ENCODE measurements around the gene SYNGR4. TPM values are rescaled to one million over a fixed set of nuclear protein-coding genes. Genes with fewer than 3 reads are reported as not detected.

Gene SYNGR4
- polyA plus RNA-seq, 10 donors, result 0.33 to 0.34 TPM; not detected in 8

Other genes with a start within 250 kb of the SYNGR4 start
- 10 to 100 TPM; 19.7 to 38.1 (median 24.5) TPM for gene LIG1, start 194.0 kb upstream of the SYNGR4 start, polyA plus RNA-seq (ENCODE audit: insufficient read length in 10 of 10)
- gene ZSWIM9, start 193.7 kb upstream of the SYNGR4 start, polyA plus RNA-seq (ENCODE audit: insufficient read length in 10 of 10), result 1 to 10 TPM; 3.8 to 8.1 (median 5.2) TPM
- 10 to 100 TPM; 29.1 to 62.3 (median 39.7) TPM for gene CARD8, start 108.5 kb upstream of the SYNGR4 start, polyA plus RNA-seq (ENCODE audit: insufficient read length in 10 of 10)
- gene ZNF114, start 94.3 kb upstream of the SYNGR4 start, polyA plus RNA-seq (ENCODE audit: insufficient read length in 10 of 10), result 1 to 10 TPM; 2.0 to 4.7 (median 2.5) TPM
- gene EMP3, start 38.8 kb upstream of the SYNGR4 start, polyA plus RNA-seq (ENCODE audit: insufficient read length in 10 of 10), result 100 to 1,000 TPM; 123 to 174 (median 150) TPM
- gene TMEM143, start 427 bp upstream of the SYNGR4 start, polyA plus RNA-seq (ENCODE audit: insufficient read length in 10 of 10), result 10 to 100 TPM in 9 of 10 donors, 1 to 10 TPM in 1; 8.3 to 18.0 (median 14.3) TPM
- 100 to 1,000 TPM in 9 of 10 donors, 10 to 100 TPM in 1; 99.5 to 140 (median 124) TPM for gene KDELR1, start 27.2 kb downstream of the SYNGR4 start, polyA plus RNA-seq (ENCODE audit: insufficient read length in 10 of 10)
- 1 to 10 TPM in 8 of 10 donors, under 1 TPM in 2; 0.83 to 2.5 (median 1.3) TPM for gene GRIN2D, start 29.3 kb downstream of the SYNGR4 start, polyA plus RNA-seq (ENCODE audit: insufficient read length in 10 of 10)
- gene GRWD1, start 81.6 kb downstream of the SYNGR4 start, polyA plus RNA-seq (ENCODE audit: insufficient read length in 10 of 10), result 10 to 100 TPM; 14.9 to 27.8 (median 22.3) TPM
- gene KCNJ14, start 91.2 kb downstream of the SYNGR4 start, polyA plus RNA-seq (ENCODE audit: insufficient read length in 10 of 10), result 1 to 10 TPM in 2 of 10 donors, under 1 TPM in 8; 0.59 to 1.1 (median 0.72) TPM
- gene CYTH2, start 105.0 kb downstream of the SYNGR4 start, polyA plus RNA-seq (ENCODE audit: insufficient read length in 10 of 10), result 10 to 100 TPM; 34.8 to 52.0 (median 40.0) TPM
- under 1 TPM in 7 of 10 donors, not detected in 3; 0.04 to 0.70 (median 0.28) TPM for gene LMTK3, start 147.5 kb downstream of the SYNGR4 start, polyA plus RNA-seq (ENCODE audit: insufficient read length in 10 of 10)
- gene SULT2B1, start 187.8 kb downstream of the SYNGR4 start, polyA plus RNA-seq (ENCODE audit: insufficient read length in 10 of 10), result 1 to 10 TPM in 2 of 10 donors, under 1 TPM in 4, not detected in 4; 0.21 to 3.5 (median 0.40) TPM
- not detected for gene SPACA4, start 242.4 kb downstream of the SYNGR4 start, polyA plus RNA-seq (ENCODE audit: insufficient read length in 10 of 10)